ENCODE data around the gene P2RX7. TPM values are rescaled to one million over a fixed set of nuclear protein-coding genes. Genes with fewer than 3 reads are reported as not detected.
A peak's percentile ranks its signal among the peaks of the same experiment; 100 is the strongest.

Gene P2RX7
- total and polyA plus RNA-seq, 2 experiments from 2014 or later: 0.90 to 1.7 TPM

DNA sequence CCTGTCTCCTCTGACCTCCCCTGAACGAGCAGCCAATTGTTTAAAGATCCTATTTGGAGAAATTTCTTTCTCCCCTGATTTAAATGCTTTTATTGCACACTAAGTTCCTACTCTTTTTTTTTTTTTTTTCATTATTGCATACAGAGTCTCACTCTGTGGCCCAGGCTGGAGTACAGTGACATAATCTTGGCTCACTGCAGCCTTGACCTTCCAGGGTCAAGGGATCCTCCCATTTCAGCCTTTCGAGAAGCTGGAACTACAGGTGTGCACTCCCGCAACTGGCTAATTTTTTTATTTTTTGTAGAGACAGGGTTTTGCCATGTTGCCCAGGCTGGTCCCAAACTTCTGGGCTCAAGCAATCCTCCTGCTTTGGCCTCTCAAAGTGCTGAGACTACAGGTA, 5.2 kb upstream of the P2RX7 start:
- no peaks in the 10 kb centered on the region for H4K20me1 ChIP-seq (ENCODE audit: insufficient read depth, poor library complexity, severe bottlenecking)
- H3K9me2 ChIP-seq (replicated peaks; ENCODE audit: insufficient read depth): no peaks in the 10 kb centered on the region
- H3K4me1 ChIP-seq (ENCODE audit: insufficient read depth): no peaks in the 10 kb centered on the region
- H3K4me3 ChIP-seq: no peak overlapping the region
- H3K27me3 ChIP-seq: no peaks in the 10 kb centered on the region
- H2AFZ ChIP-seq: no peak overlapping the region
- no peaks in the 10 kb centered on the region for H3K36me3 ChIP-seq (replicated peaks; ENCODE audit: insufficient read depth, low read depth)
- no peaks in the 10 kb centered on the region for H3K79me2 ChIP-seq
- WGBS (ENCODE audit: low lambda C conversion rate, missing lambda C conversion rate): 73% methylated on average over 3 of the region's 3 CpGs
- H3K4me2 ChIP-seq: no peak overlapping the region
- H3K27ac ChIP-seq: no peak overlapping the region
- no peaks in the 10 kb centered on the region for H3K9me3 ChIP-seq (ENCODE audit: low read depth)
- DNase-seq (ENCODE audit: low spot score): no peak
- TF ChIP-seq, protein P1, sequence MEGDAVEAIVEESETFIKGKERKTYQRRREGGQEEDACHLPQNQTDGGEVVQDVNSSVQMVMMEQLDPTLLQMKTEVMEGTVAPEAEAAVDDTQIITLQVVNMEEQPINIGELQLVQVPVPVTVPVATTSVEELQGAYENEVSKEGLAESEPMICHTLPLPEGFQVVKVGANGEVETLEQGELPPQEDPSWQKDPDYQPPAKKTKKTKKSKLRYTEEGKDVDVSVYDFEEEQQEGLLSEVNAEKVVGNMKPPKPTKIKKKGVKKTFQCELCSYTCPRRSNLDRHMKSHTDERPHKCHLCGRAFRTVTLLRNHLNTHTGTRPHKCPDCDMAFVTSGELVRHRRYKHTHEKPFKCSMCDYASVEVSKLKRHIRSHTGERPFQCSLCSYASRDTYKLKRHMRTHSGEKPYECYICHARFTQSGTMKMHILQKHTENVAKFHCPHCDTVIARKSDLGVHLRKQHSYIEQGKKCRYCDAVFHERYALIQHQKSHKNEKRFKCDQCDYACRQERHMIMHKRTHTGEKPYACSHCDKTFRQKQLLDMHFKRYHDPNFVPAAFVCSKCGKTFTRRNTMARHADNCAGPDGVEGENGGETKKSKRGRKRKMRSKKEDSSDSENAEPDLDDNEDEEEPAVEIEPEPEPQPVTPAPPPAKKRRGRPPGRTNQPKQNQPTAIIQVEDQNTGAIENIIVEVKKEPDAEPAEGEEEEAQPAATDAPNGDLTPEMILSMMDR (IDR thresholded peaks at IDR 0.05; ENCODE audit: poor library complexity): no peak
- no peak for TF ChIP-seq EZH2 (IDR thresholded peaks at IDR 0.05; ENCODE audit: borderline replicate concordance)
- no peak for TF ChIP-seq EZH2phosphoT487 (IDR thresholded peaks at IDR 0.05; ENCODE audit: low read depth, severe bottlenecking, unreplicated experiment)

DNA sequence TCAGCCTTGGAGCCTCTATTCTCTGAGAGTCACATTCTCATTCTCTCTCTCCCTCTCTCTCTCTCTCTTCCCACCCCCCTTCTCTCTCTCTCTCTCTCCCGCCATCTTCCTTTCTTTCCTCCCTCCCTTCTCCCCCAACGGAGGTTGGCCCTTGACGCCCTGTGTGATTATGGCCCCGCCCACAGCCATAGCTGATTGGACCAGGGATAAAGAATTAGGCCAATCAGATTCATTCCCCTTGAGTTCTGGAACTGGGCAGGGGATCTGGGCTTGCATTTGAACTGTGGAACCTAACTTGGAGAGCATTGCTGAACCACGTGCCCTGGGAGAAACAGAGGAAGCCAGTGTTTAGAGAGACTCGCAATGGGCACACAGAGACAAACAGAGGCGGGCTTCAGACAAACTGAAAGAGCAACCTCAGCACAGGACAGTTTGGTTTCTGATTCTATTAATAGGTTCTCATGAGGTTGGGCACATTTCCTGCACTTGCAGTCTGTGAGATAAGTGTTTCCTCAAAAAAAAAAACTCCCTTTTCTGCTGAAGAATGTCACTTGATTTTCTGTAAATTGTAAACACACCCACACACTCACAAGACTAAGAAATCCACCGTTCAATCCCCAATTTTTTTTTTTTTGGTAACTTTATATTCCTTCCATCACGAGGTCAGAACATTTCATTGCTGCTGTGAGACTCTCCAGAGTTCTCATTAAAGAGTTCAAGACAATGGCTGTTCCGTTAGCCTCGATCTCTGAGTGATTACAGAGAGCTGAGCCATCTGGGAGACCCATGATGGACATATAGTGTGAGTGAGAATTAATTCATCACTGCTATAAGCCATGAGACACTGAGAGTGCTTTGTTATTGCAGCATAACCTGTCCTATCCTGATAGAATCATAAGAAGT, 3.5 kb upstream of the P2RX7 start:
- H3K79me2 ChIP-seq: no peaks in the 10 kb centered on the region
- H2AFZ ChIP-seq: no peak overlapping the region
- WGBS (ENCODE audit: low lambda C conversion rate, missing lambda C conversion rate): 53% methylated on average over 10 of the region's 11 CpGs
- H3K27me3 ChIP-seq: no peaks in the 10 kb centered on the region
- H3K4me3 ChIP-seq: no peak overlapping the region
- H4K20me1 ChIP-seq (ENCODE audit: insufficient read depth, poor library complexity, severe bottlenecking): no peaks in the 10 kb centered on the region
- no peaks in the 10 kb centered on the region for H3K9me3 ChIP-seq (ENCODE audit: low read depth)
- TF ChIP-seq EZH2phosphoT487 (IDR thresholded peaks at IDR 0.05; ENCODE audit: low read depth, severe bottlenecking, unreplicated experiment): no peak
- TF ChIP-seq, protein P1 (IDR thresholded peaks at IDR 0.05; ENCODE audit: poor library complexity): no peak
- DNase-seq (ENCODE audit: low spot score): peak; percentile 26
- no peaks in the 10 kb centered on the region for H3K9me2 ChIP-seq (replicated peaks; ENCODE audit: insufficient read depth)
- H3K4me2 ChIP-seq: no peak overlapping the region
- H3K36me3 ChIP-seq (replicated peaks; ENCODE audit: insufficient read depth, low read depth): no peaks in the 10 kb centered on the region
- peak overlapping the region; percentile 14 for H3K27ac ChIP-seq
- H3K4me1 ChIP-seq (ENCODE audit: insufficient read depth): peaks cover 11% of the 10 kb centered on the region

DNA sequence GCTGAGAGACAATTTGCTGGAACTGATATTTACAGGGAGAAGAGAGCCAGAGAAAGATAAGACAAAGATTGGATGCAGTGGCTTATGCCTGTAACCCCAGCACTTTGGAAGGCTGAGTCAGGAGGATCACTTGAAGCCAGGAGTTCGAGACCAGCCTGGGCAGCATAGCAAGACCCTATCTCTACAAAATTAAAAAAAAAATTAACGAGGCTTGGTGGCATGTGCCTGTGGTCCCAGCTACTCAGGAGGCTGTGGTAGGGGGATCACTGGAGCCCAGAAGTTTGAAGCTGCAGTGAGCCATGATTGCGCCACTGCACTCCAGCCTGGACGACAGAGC, 2.9 kb upstream of the P2RX7 start:
- Histone ChIP-seq H3K4me1 (ENCODE audit: insufficient read depth) (peaks cover 11% of the 10 kb centered on the region), H3K4me3 (no peak overlapping the region)
- TF ChIP-seq EZH2phosphoT487 (IDR thresholded peaks at IDR 0.05; ENCODE audit: low read depth, severe bottlenecking, unreplicated experiment): no peak
- TF ChIP-seq, protein P1 (IDR thresholded peaks at IDR 0.05; ENCODE audit: poor library complexity): no peak
- no peak for TF ChIP-seq EZH2 (IDR thresholded peaks at IDR 0.05; ENCODE audit: borderline replicate concordance)

More for the DNA sequence above, 2.9 kb upstream of the P2RX7 start:
- no peak for DNase-seq (ENCODE audit: low spot score)
- Histone ChIP-seq H3K27me3 (no peaks in the 10 kb centered on the region), H3K4me2 (no peak overlapping the region), H3K79me2 (no peaks in the 10 kb centered on the region), H3K9me3 (ENCODE audit: low read depth) (no peaks in the 10 kb centered on the region), H3K36me3 (replicated peaks; ENCODE audit: insufficient read depth, low read depth) (no peaks in the 10 kb centered on the region), H3K9me2 (replicated peaks; ENCODE audit: insufficient read depth) (no peaks in the 10 kb centered on the region), H2AFZ (no peak overlapping the region), H4K20me1 (ENCODE audit: insufficient read depth, poor library complexity, severe bottlenecking) (no peaks in the 10 kb centered on the region), H3K27ac (peak overlapping the region; percentile 14)
- WGBS (ENCODE audit: low lambda C conversion rate, missing lambda C conversion rate): 95% methylated on average over 4 of the region's 4 CpGs
